ENCODE data around the gene EP400.
A peak's percentile ranks its signal among the peaks of the same experiment; 100 is the strongest.

The EP400 gene

DNA sequence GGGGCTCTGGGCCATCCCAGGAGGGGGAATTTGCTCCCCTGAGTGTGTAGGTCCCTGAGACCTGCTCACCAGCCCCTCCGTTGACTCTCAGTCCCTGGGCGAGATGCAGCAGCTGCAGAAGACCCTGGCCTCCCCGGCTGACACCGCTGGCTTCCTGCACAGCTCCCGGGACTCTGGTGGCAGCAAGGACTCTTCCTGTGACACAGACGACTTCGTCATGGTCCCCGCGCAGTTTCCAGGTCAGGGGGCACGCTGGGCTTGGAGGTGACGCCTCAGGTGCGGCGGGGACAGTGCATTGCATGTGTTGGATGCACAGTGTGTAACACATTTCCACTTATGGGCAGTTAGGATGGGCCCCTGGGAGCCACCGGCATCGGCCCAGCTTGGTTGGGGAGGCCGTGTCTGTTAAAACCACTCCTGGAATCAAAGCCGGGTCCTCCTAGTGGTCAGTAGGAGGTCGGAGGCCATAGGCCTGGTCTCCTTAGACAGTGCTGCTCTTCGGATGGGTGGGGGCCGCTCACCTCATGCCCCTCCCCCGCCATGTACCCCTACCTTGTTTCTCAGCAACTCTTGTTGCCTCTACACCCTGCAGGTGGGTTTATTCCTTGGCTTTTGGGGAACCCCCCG, 37.8 kb upstream of the EP400 start:
- FAIRE-seq (no peak), DNase-seq (ENCODE audit: insufficient read length, low spot score) (no peak)
- TF ChIP-seq TAF1 (IDR thresholded peaks at IDR 0.05; ENCODE audit: low read depth, low read length) = no peak
- TF ChIP-seq SPI1 (IDR thresholded peaks at IDR 0.05; ENCODE audit: low read depth, low read length) = no peak
- no peak for TF ChIP-seq POLR2A (IDR thresholded peaks at IDR 0.05; ENCODE audit: low read depth, low read length)
- no peak for TF ChIP-seq PAX5 (IDR thresholded peaks at IDR 0.05; ENCODE audit: insufficient read depth, low read length, severe bottlenecking)
- no peak for TF ChIP-seq POU2F2 (IDR thresholded peaks at IDR 0.05; ENCODE audit: low read depth, low read length)
- no peak for TF ChIP-seq POLR2AphosphoS5 (IDR thresholded peaks at IDR 0.05; ENCODE audit: low read depth, low read length)

DNA sequence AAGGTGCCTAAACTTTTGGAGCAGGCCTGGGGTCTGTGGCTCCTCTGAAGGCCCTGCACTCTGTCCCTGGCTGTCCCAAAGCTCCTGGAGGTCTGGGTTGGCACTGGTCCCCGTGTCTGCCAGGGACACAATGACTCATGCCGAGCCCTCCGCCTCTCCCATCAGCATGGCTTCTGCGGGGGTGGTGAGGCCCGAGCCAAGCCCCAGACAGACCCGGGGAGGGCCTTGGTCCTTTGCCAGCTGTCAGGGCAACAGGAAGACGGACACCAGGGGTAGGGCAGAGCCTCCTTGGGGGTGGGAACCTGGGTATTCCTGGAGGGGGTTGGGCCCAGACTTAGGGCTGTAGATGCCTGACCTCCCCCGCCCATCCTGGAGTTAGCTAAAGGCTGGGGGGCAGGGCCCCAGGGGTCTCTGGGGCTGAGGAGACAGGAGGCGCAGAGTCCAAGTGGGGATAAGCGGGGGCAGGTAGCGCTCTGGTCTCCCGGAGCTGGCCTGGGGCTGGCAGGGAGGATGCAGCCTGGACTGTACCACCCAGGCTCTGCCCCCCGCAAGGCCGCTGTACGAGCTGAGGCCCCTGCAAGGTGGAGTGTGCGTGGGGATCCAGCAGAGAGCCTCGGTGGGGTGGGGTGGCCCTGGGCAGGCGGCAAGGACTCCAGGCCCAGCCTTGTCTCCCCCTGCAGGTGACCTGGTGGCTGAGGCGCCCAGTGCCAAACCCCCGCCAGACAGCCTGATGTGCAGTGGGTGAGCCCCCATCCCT, 37.0 kb upstream of the EP400 start:
- TF ChIP-seq SPI1 (IDR thresholded peaks at IDR 0.05; ENCODE audit: low read depth, low read length) (no peak), POU2F2 (IDR thresholded peaks at IDR 0.05; ENCODE audit: low read depth, low read length) (no peak), POLR2AphosphoS5 (IDR thresholded peaks at IDR 0.05; ENCODE audit: low read depth, low read length) (no peak), POLR2A (IDR thresholded peaks at IDR 0.05; ENCODE audit: low read depth, low read length) (no peak), TAF1 (IDR thresholded peaks at IDR 0.05; ENCODE audit: low read depth, low read length) (no peak), PAX5 (IDR thresholded peaks at IDR 0.05; ENCODE audit: insufficient read depth, low read length, severe bottlenecking) (no peak)
- FAIRE-seq (no peak), DNase-seq (ENCODE audit: insufficient read length, low spot score) (no peak)

DNA sequence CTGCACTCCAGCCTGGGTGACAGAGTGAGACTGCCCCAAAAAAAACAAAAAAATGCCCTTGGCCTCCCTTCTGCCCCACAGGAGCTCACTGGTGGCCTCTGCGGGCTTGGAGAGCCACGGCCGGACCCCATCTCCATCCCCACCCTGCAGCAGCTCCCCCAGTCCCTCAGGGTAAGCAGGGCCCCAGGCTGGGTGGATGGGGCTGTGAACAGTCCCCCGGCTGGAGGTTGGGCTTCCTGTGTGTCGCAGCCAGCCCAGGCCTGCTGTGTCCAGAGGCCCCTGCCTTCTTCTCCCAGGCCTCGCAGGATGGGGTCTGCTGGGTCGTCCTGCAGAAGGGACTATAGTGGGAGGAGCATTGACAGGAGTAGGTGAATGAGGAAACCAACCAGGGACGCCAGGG, 36.1 kb upstream of the EP400 start:
- TF ChIP-seq TAF1 (IDR thresholded peaks at IDR 0.05; ENCODE audit: low read depth, low read length) = no peak
- no peak for TF ChIP-seq POLR2AphosphoS5 (IDR thresholded peaks at IDR 0.05; ENCODE audit: low read depth, low read length)
- TF ChIP-seq PAX5 (IDR thresholded peaks at IDR 0.05; ENCODE audit: insufficient read depth, low read length, severe bottlenecking) = no peak
- TF ChIP-seq POLR2A (IDR thresholded peaks at IDR 0.05; ENCODE audit: low read depth, low read length) = no peak
- TF ChIP-seq SPI1 (IDR thresholded peaks at IDR 0.05; ENCODE audit: low read depth, low read length) = no peak
- TF ChIP-seq POU2F2 (IDR thresholded peaks at IDR 0.05; ENCODE audit: low read depth, low read length) = no peak
- FAIRE-seq (no peak), DNase-seq (ENCODE audit: insufficient read length, low spot score) (no peak)

DNA sequence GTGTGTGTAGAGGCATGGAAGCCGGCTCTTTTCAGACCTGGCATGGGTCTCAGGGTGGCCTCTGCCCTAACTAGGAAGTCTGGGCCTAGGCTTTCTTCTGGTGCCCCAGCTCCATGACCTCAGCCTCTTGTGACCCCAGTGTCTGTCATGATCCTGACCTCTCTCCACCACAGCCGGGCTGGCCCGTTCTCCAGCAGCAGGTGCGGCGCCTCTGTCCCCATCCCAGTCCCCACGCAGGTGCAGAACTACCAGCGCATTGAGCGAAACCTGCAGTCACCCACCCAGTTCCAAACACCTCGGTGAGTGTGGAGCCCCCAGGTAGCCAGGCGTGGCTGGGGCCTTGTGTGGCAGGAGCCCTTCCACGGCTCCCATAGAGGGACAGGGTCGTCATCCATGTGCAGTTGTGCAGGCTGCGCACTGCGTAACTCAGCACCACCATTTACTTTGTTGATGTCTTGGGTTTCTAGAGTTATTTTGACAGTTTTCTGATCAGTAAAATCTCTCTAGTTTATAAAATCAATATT, 35.5 kb upstream of the EP400 start:
- no peak for DNase-seq (ENCODE audit: insufficient read length, low spot score)
- no peak for FAIRE-seq
- TF ChIP-seq SPI1 (IDR thresholded peaks at IDR 0.05; ENCODE audit: low read depth, low read length) = no peak
- no peak for TF ChIP-seq POU2F2 (IDR thresholded peaks at IDR 0.05; ENCODE audit: low read depth, low read length)
- TF ChIP-seq PAX5 (IDR thresholded peaks at IDR 0.05; ENCODE audit: insufficient read depth, low read length, severe bottlenecking) = no peak
- no peak for TF ChIP-seq POLR2A (IDR thresholded peaks at IDR 0.05; ENCODE audit: low read depth, low read length)
- TF ChIP-seq TAF1 (IDR thresholded peaks at IDR 0.05; ENCODE audit: low read depth, low read length) = no peak
- no peak for TF ChIP-seq POLR2AphosphoS5 (IDR thresholded peaks at IDR 0.05; ENCODE audit: low read depth, low read length)

DNA sequence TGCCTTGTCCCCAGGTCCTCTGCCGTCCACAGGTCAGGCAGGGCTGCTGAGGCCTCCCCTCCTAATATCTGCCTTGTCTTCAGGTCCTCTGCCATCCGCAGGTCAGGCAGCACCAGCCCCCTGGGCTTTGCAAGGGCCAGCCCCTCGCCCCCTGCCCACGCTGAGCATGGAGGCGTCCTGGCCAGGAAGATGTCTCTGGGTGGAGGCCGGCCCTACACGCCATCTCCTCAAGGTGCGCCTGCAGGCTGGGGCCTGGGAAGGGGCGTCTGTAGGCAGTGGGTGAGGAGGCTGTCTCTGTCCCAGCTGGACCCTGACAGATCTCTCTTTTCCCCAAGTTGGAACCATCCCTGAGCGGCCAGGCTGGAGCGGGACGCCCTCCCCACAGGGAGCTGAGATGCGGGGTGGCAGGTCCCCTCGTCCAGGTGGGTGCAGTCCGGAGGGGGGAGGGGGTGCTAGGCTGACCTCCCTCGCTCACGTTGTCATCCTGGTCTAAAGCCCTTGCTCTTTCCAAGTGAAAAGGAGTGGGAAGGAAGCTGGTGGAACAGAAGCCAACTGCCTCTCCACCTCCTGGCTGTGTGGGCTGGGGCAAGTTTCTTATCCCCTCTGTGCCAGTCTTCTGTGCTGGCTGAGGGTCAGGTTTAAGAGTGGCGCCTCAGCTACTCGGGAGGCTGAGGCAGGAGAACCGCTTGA, 34.6 kb upstream of the EP400 start:
- FAIRE-seq = no peak
- DNase-seq (ENCODE audit: insufficient read length, low spot score) = no peak
- no peak for TF ChIP-seq PAX5 (IDR thresholded peaks at IDR 0.05; ENCODE audit: insufficient read depth, low read length, severe bottlenecking)
- no peak for TF ChIP-seq POLR2AphosphoS5 (IDR thresholded peaks at IDR 0.05; ENCODE audit: low read depth, low read length)
- no peak for TF ChIP-seq SPI1 (IDR thresholded peaks at IDR 0.05; ENCODE audit: low read depth, low read length)
- TF ChIP-seq POLR2A (IDR thresholded peaks at IDR 0.05; ENCODE audit: low read depth, low read length) = no peak
- no peak for TF ChIP-seq TAF1 (IDR thresholded peaks at IDR 0.05; ENCODE audit: low read depth, low read length)
- TF ChIP-seq POU2F2 (IDR thresholded peaks at IDR 0.05; ENCODE audit: low read depth, low read length) = no peak

DNA sequence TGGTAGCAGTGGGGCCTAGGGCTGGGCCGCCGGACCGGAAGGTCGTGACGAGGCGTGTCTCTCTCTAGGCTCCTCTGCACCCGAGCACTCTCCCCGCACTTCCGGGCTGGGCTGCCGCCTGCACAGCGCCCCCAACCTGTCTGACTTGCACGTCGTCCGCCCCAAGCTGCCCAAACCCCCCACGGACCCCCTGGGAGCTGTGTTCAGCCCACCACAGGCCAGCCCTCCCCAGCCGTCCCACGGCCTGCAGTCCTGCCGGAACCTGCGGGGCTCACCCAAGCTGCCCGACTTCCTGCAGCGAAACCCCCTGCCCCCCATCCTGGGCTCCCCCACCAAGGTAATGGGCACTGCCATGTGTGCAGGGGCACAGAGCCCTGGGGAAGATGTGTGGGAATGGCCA, 33.9 kb upstream of the EP400 start:
- FAIRE-seq (no peak), DNase-seq (ENCODE audit: insufficient read length, low spot score) (no peak)
- no peak for TF ChIP-seq PAX5 (IDR thresholded peaks at IDR 0.05; ENCODE audit: insufficient read depth, low read length, severe bottlenecking)
- TF ChIP-seq SPI1 (IDR thresholded peaks at IDR 0.05; ENCODE audit: low read depth, low read length) = no peak
- TF ChIP-seq POU2F2 (IDR thresholded peaks at IDR 0.05; ENCODE audit: low read depth, low read length) = no peak
- no peak for TF ChIP-seq POLR2A (IDR thresholded peaks at IDR 0.05; ENCODE audit: low read depth, low read length)
- no peak for TF ChIP-seq POLR2AphosphoS5 (IDR thresholded peaks at IDR 0.05; ENCODE audit: low read depth, low read length)
- no peak for TF ChIP-seq TAF1 (IDR thresholded peaks at IDR 0.05; ENCODE audit: low read depth, low read length)

DNA sequence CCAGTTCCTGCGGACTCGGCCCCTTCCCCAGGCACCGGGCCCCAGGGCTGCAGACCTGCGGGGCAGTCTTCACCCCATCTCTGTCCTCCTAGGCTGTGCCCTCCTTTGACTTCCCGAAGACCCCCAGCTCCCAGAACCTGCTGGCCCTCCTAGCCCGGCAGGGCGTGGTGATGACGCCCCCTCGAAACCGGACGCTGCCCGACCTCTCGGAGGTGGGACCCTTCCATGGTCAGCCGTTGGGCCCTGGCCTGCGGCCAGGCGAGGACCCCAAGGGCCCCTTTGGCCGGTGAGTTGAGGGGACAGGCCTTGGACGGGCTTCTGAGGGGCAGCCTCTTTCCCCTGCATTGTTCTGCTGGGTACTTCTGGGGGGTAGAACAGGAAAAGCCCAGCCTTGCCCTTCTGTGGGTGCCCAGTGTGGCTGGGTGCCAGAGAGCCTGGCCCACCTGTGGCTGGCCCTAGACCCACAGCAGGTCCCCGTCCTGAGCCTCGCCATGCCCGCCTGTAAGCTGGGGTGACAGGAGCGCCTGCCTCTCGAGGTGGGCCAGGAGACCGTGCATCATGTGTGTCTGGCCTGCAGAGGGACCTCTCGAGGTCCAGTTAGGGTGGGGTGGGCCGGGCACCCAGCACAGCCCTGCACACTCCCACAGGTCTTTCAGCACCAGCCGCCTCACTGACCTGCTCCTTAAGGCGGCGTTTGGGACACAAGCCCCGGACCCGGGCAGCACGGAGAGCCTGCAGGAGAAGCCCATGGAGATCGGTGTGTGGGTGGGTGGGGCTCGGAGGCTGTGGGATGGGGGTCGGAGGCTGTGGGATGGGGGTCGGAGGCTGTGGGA, 33.2 kb upstream of the EP400 start:
- DNase-seq (ENCODE audit: insufficient read length, low spot score) = peak; percentile 50

DNA sequence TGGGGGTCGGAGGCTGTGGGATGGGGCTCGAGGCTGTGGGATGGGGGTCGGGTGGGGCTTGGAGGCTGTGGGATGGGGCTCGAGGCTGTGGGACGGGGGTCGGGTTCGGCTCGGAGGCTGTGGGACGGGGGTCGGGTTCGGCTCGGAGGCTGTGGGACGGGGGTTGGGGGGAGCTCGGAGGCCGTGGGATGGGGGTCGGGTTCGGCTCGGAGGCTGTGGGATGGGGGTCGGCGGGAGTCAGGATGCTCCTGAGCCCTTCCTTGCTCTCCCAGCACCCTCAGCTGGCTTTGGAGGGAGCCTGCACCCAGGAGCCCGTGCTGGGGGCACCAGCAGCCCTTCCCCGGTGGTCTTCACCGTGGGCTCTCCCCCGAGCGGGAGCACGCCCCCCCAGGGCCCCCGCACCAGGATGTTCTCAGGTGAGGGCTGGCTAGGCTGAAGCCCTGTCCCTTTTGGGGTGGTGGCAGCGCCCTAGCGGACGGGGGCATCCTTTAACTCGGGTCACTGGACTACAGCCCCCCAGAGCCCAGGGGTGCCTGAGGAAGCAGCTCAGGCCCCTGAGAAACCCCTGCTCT, 32.5 kb upstream of the EP400 start:
- FAIRE-seq (no peak), DNase-seq (ENCODE audit: insufficient read length, low spot score) (peak; percentile 27)
- TF ChIP-seq PAX5 (IDR thresholded peaks at IDR 0.05; ENCODE audit: insufficient read depth, low read length, severe bottlenecking) (no peak), POU2F2 (IDR thresholded peaks at IDR 0.05; ENCODE audit: low read depth, low read length) (no peak), TAF1 (IDR thresholded peaks at IDR 0.05; ENCODE audit: low read depth, low read length) (no peak), POLR2A (IDR thresholded peaks at IDR 0.05; ENCODE audit: low read depth, low read length) (no peak)

More for the DNA sequence above, 33.2 kb upstream of the EP400 start:
- peak; percentile 69 for FAIRE-seq
- TF ChIP-seq TAF1 (IDR thresholded peaks at IDR 0.05; ENCODE audit: low read depth, low read length) (no peak), SPI1 (IDR thresholded peaks at IDR 0.05; ENCODE audit: low read depth, low read length) (no peak), POLR2A (IDR thresholded peaks at IDR 0.05; ENCODE audit: low read depth, low read length) (no peak), PAX5 (IDR thresholded peaks at IDR 0.05; ENCODE audit: insufficient read depth, low read length, severe bottlenecking) (no peak), POLR2AphosphoS5 (IDR thresholded peaks at IDR 0.05; ENCODE audit: low read depth, low read length) (no peak), POU2F2 (IDR thresholded peaks at IDR 0.05; ENCODE audit: low read depth, low read length) (no peak)

Data from GM12891 (cell line).